PC-9 (cell line): ENCODE data around the gene SLC49A4.

Experiments used
- CTCF ChIP-seq: fragments of 200-600 bp; sonication (generic); conservative IDR thresholded peaks from 2 replicates; pipeline ENCODE4 v1.6.1; 2017; ENCODE audit warnings: mixed run types, antibody characterized with exemption, mild to moderate bottlenecking, moderate library complexity
- EZH2 ChIP-seq: fragments of 200-600 bp; sonication (generic); IDR thresholded peaks from 2 replicates; pipeline ENCODE4 v1.8.0; 2017; ENCODE audit warnings: antibody characterized with exemption, low read depth

DNA sequence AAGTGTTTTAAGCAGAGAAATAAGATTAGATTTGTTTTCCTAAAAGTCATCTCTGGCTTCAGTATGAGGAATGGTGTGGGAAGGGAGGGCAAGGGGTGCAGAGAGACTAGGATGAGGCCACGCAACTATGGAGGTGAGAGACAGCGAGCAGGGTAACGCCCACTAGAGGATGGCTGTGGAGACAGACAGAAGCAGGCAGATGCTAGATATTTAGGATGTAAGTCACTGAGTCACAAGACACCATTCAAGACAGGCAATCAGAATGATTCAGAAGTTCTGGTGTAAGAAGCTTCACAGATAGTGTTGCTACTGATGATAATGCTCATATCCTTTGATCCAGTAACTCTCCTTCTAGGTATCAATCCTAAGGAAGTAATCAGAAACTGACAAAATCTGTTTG, 20.3 kb upstream of the SLC49A4 start:
- no peak for TF ChIP-seq CTCF
- no peak for TF ChIP-seq EZH2
